ENCODE results near the gene CASR.
"Not testable (repeated sequence)": the region's sequence is repeated elsewhere in the genome, so short reads cannot be mapped to it uniquely, and the experiment has no call there.

The CASR gene

GRCh38 chr3:122199552-122199951, 16.1 kb downstream of the CASR start:
- no peak overlapping the region for H3K4me3 ChIP-seq (ENCODE audit: low read depth in 1 of 2, low read length in 1 of 2)
- no peaks in the 10 kb centered on the region for H3K36me3 ChIP-seq
- H3K4me1 ChIP-seq (ENCODE audit: control insufficient read depth in 1 of 2, insufficient read depth in 1 of 2, low read depth in 1 of 2, low read length in 1 of 2): no peaks in the 10 kb centered on the region
- no peak overlapping the region for H3K27ac ChIP-seq
- no peaks in the 10 kb centered on the region for H3K27me3 ChIP-seq
- TF ChIP-seq, protein P1, sequence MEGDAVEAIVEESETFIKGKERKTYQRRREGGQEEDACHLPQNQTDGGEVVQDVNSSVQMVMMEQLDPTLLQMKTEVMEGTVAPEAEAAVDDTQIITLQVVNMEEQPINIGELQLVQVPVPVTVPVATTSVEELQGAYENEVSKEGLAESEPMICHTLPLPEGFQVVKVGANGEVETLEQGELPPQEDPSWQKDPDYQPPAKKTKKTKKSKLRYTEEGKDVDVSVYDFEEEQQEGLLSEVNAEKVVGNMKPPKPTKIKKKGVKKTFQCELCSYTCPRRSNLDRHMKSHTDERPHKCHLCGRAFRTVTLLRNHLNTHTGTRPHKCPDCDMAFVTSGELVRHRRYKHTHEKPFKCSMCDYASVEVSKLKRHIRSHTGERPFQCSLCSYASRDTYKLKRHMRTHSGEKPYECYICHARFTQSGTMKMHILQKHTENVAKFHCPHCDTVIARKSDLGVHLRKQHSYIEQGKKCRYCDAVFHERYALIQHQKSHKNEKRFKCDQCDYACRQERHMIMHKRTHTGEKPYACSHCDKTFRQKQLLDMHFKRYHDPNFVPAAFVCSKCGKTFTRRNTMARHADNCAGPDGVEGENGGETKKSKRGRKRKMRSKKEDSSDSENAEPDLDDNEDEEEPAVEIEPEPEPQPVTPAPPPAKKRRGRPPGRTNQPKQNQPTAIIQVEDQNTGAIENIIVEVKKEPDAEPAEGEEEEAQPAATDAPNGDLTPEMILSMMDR (IDR thresholded peaks at IDR 0.05): no peak
- no peaks in the 10 kb centered on the region for H3K9me3 ChIP-seq

- TF ChIP-seq, protein P1 (IDR thresholded peaks at IDR 0.05): no peak
- Histone ChIP-seq H3K27ac (no peak overlapping the region), H3K4me1 (ENCODE audit: control insufficient read depth in 1 of 2, insufficient read depth in 1 of 2, low read depth in 1 of 2, low read length in 1 of 2) (no peaks in the 10 kb centered on the region), H3K4me3 (ENCODE audit: low read depth in 1 of 2, low read length in 1 of 2) (no peak overlapping the region), H3K27me3 (no peaks in the 10 kb centered on the region), H3K9me3 (no peaks in the 10 kb centered on the region), H3K36me3 (no peaks in the 10 kb centered on the region)
Observed at GRCh38 chr3:122200661-122201060, 17.2 kb downstream of the CASR start.

- H3K9me3 ChIP-seq, H3K27ac ChIP-seq: not testable (repeated sequence)
Observed at GRCh38 chr3:122201476-122201875, 18.0 kb downstream of the CASR start.

DNA sequence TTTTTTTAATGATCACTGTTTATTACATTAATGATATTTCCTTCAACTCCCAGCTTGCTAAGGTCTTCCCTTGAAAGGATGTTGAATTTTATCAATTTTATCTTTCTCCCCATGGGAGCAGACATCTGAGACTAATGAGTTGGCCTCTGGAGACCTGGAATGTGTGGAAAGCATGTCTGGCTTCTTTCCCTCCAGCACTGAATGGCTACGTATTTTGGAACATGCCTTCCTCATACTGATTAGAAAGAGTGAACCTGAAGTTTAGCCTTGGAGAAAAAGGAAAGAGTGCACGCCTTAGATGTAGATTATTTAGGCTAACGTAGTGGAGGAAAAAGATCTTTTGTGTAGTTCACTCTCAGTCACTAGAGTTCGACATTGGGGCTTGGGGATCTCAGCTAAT, 25.1 kb downstream of the CASR start:
- no peak overlapping the region for H3K27ac ChIP-seq
- TF ChIP-seq, protein P1 (IDR thresholded peaks at IDR 0.05): no peak
- no peak overlapping the region for H3K4me3 ChIP-seq (ENCODE audit: low read depth in 1 of 2, low read length in 1 of 2)

More at GRCh38 chr3:122201476-122201875, 18.0 kb downstream of the CASR start:
- H3K27me3 ChIP-seq; H3K4me3 ChIP-seq (ENCODE audit: low read depth in 1 of 2, low read length in 1 of 2); H3K36me3 ChIP-seq; H3K4me1 ChIP-seq (ENCODE audit: control insufficient read depth in 1 of 2, insufficient read depth in 1 of 2, low read depth in 1 of 2, low read length in 1 of 2): not testable (repeated sequence)

GRCh38 chr3:122213650-122214049, 30.2 kb downstream of the CASR start:
- Histone ChIP-seq H3K27me3 (no peaks in the 10 kb centered on the region), H3K4me3 (ENCODE audit: low read depth in 1 of 2, low read length in 1 of 2) (no peak overlapping the region), H3K27ac (no peak overlapping the region), H3K4me1 (ENCODE audit: control insufficient read depth in 1 of 2, insufficient read depth in 1 of 2, low read depth in 1 of 2, low read length in 1 of 2) (no peaks in the 10 kb centered on the region), H3K9me3 (no peaks in the 10 kb centered on the region), H3K36me3 (no peaks in the 10 kb centered on the region)
- TF ChIP-seq, protein P1 (IDR thresholded peaks at IDR 0.05): no peak

More for the DNA sequence above, 25.1 kb downstream of the CASR start:
- no peaks in the 10 kb centered on the region for H3K9me3 ChIP-seq
- H3K36me3 ChIP-seq: no peaks in the 10 kb centered on the region
- H3K27me3 ChIP-seq: no peaks in the 10 kb centered on the region
- H3K4me1 ChIP-seq (ENCODE audit: control insufficient read depth in 1 of 2, insufficient read depth in 1 of 2, low read depth in 1 of 2, low read length in 1 of 2): no peaks in the 10 kb centered on the region

GRCh38 chr3:122214711-122215110, 31.2 kb downstream of the CASR start:
- no peaks in the 10 kb centered on the region for H3K9me3 ChIP-seq
- no peak overlapping the region for H3K27ac ChIP-seq
- no peaks in the 10 kb centered on the region for H3K27me3 ChIP-seq
- H3K4me1 ChIP-seq (ENCODE audit: control insufficient read depth in 1 of 2, insufficient read depth in 1 of 2, low read depth in 1 of 2, low read length in 1 of 2): no peaks in the 10 kb centered on the region
- TF ChIP-seq, protein P1 (IDR thresholded peaks at IDR 0.05): no peak
- no peaks in the 10 kb centered on the region for H3K36me3 ChIP-seq
- H3K4me3 ChIP-seq (ENCODE audit: low read depth in 1 of 2, low read length in 1 of 2): no peak overlapping the region
